ENCODE results near the gene STX18. TPM values are rescaled to one million over a fixed set of nuclear protein-coding genes. Genes with fewer than 3 reads are reported as not detected.

Gene STX18
- total and polyA plus RNA-seq, 2 experiments from 2014 or later, result 15.9 to 18.1 TPM

DNA sequence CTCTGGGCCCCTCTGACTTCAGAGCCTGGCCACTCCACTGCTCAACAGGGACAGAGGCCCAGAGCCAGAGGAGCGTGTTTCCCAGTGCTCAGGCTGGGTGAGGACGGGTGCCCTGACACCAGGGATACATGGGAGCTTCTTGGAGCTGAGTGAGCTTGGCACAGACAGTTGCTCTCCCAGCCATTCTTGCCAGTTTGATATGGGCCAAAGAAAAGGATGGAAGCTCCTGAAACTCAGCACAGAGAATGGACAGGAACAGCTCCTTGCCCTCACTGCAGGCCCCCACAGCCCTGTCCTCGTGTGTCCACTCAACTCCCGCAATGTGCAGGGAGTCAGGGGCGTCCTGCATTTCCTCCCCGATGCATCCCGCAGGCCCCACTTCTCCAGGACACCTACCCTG is 116.2 kb downstream of the STX18 start:
- H3K36me3 ChIP-seq (ENCODE audit: insufficient read depth), result 0 out of 2 replicates have a peak, but pooled peaks cover 4% of the 10 kb centered on the region
- H3K27me3 ChIP-seq (ENCODE audit: insufficient read depth), result no peaks in the 10 kb centered on the region
- peaks cover 28% of the 10 kb centered on the region for H3K27me3 Mint-ChIP-seq (ENCODE audit: insufficient read depth, low read depth, poor library complexity)
- H3K4me3 Mint-ChIP-seq, result no peak overlapping the region
- H3K4me1 ChIP-seq (ENCODE audit: insufficient read depth), result peaks cover 62% of the 10 kb centered on the region
- peaks cover 15% of the 10 kb centered on the region for H3F3A ChIP-seq (replicated peaks; ENCODE audit: low read depth)
- peaks cover 19% of the 10 kb centered on the region for H3K36me3 Mint-ChIP-seq (ENCODE audit: low read depth)
- ATAC-seq, result no peak
- no peaks in the 10 kb centered on the region for H4K20me1 ChIP-seq (replicated peaks; ENCODE audit: insufficient read depth)
- no peak for DNase-seq (ENCODE audit: low spot score)
- H3K9me3 Mint-ChIP-seq, result no peaks in the 10 kb centered on the region
- H3K79me2 ChIP-seq (replicated peaks; ENCODE audit: insufficient read depth), result no peaks in the 10 kb centered on the region
- H3K4me1 Mint-ChIP-seq, result peaks cover 66% of the 10 kb centered on the region
- H3K27ac ChIP-seq (ENCODE audit: low read depth), result no peak overlapping the region
- no peak overlapping the region; the same call in 1 of the 2 replicates for H3K27ac Mint-ChIP-seq
- H3K4me2 ChIP-seq, result no peak overlapping the region
- H3K9me2 ChIP-seq (ENCODE audit: insufficient read depth), result no peaks in the 10 kb centered on the region
- no peak overlapping the region for H2AFZ ChIP-seq
- H3K4me3 ChIP-seq, result no peak overlapping the region
- TF ChIP-seq EZH2phosphoT487 (IDR thresholded peaks at IDR 0.05; ENCODE audit: unreplicated experiment) (no peak), EZH2 (IDR thresholded peaks at IDR 0.05; ENCODE audit: low read depth, unreplicated experiment) (no peak), ZNF331 (CRISPR knock-in tag; IDR thresholded peaks at IDR 0.05; ENCODE audit: low read depth) (no peak), POLR2AphosphoS5 (IDR thresholded peaks at IDR 0.05; ENCODE audit: low read depth) (no peak), ZNF114 (CRISPR knock-in tag; IDR thresholded peaks at IDR 0.05) (no peak), NANOG (IDR thresholded peaks at IDR 0.05; ENCODE audit: borderline replicate concordance) (no peak), CREB1 (CRISPR knock-in tag; IDR thresholded peaks at IDR 0.05; ENCODE audit: low read depth) (no peak), JUNB (IDR thresholded peaks at IDR 0.05; ENCODE audit: unreplicated experiment) (no peak), STAT1 (IDR thresholded peaks at IDR 0.05; ENCODE audit: unreplicated experiment) (no peak)
- TF ChIP-seq, protein P1, sequence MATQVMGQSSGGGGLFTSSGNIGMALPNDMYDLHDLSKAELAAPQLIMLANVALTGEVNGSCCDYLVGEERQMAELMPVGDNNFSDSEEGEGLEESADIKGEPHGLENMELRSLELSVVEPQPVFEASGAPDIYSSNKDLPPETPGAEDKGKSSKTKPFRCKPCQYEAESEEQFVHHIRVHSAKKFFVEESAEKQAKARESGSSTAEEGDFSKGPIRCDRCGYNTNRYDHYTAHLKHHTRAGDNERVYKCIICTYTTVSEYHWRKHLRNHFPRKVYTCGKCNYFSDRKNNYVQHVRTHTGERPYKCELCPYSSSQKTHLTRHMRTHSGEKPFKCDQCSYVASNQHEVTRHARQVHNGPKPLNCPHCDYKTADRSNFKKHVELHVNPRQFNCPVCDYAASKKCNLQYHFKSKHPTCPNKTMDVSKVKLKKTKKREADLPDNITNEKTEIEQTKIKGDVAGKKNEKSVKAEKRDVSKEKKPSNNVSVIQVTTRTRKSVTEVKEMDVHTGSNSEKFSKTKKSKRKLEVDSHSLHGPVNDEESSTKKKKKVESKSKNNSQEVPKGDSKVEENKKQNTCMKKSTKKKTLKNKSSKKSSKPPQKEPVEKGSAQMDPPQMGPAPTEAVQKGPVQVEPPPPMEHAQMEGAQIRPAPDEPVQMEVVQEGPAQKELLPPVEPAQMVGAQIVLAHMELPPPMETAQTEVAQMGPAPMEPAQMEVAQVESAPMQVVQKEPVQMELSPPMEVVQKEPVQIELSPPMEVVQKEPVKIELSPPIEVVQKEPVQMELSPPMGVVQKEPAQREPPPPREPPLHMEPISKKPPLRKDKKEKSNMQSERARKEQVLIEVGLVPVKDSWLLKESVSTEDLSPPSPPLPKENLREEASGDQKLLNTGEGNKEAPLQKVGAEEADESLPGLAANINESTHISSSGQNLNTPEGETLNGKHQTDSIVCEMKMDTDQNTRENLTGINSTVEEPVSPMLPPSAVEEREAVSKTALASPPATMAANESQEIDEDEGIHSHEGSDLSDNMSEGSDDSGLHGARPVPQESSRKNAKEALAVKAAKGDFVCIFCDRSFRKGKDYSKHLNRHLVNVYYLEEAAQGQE (IDR thresholded peaks at IDR 0.05; ENCODE audit: unreplicated experiment), result no peak
- TF ChIP-seq, protein P2, sequence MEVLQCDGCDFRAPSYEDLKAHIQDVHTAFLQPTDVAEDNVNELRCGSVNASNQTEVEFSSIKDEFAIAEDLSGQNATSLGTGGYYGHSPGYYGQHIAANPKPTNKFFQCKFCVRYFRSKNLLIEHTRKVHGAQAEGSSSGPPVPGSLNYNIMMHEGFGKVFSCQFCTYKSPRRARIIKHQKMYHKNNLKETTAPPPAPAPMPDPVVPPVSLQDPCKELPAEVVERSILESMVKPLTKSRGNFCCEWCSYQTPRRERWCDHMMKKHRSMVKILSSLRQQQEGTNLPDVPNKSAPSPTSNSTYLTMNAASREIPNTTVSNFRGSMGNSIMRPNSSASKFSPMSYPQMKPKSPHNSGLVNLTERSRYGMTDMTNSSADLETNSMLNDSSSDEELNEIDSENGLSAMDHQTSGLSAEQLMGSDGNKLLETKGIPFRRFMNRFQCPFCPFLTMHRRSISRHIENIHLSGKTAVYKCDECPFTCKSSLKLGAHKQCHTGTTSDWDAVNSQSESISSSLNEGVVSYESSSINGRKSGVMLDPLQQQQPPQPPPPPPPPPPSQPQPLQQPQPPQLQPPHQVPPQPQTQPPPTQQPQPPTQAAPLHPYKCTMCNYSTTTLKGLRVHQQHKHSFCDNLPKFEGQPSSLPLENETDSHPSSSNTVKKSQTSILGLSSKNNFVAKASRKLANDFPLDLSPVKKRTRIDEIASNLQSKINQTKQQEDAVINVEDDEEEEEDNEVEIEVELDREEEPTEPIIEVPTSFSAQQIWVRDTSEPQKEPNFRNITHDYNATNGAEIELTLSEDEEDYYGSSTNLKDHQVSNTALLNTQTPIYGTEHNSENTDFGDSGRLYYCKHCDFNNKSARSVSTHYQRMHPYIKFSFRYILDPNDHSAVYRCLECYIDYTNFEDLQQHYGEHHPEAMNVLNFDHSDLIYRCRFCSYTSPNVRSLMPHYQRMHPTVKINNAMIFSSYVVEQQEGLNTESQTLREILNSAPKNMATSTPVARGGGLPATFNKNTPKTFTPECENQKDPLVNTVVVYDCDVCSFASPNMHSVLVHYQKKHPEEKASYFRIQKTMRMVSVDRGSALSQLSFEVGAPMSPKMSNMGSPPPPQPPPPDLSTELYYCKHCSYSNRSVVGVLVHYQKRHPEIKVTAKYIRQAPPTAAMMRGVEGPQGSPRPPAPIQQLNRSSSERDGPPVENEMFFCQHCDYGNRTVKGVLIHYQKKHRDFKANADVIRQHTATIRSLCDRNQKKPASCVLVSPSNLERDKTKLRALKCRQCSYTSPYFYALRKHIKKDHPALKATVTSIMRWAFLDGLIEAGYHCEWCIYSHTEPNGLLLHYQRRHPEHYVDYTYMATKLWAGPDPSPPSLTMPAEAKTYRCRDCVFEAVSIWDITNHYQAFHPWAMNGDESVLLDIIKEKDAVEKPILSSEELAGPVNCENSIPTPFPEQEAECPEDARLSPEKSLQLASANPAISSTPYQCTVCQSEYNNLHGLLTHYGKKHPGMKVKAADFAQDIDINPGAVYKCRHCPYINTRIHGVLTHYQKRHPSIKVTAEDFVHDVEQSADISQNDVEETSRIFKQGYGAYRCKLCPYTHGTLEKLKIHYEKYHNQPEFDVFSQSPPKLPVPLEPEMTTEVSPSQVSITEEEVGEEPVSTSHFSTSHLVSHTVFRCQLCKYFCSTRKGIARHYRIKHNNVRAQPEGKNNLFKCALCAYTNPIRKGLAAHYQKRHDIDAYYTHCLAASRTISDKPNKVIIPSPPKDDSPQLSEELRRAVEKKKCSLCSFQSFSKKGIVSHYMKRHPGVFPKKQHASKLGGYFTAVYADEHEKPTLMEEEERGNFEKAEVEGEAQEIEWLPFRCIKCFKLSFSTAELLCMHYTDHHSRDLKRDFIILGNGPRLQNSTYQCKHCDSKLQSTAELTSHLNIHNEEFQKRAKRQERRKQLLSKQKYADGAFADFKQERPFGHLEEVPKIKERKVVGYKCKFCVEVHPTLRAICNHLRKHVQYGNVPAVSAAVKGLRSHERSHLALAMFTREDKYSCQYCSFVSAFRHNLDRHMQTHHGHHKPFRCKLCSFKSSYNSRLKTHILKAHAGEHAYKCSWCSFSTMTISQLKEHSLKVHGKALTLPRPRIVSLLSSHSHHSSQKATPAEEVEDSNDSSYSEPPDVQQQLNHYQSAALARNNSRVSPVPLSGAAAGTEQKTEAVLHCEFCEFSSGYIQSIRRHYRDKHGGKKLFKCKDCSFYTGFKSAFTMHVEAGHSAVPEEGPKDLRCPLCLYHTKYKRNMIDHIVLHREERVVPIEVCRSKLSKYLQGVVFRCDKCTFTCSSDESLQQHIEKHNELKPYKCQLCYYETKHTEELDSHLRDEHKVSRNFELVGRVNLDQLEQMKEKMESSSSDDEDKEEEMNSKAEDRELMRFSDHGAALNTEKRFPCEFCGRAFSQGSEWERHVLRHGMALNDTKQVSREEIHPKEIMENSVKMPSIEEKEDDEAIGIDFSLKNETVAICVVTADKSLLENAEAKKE (CRISPR knock-in tag; IDR thresholded peaks at IDR 0.05), result no peak
- TF ChIP-seq, protein P3, sequence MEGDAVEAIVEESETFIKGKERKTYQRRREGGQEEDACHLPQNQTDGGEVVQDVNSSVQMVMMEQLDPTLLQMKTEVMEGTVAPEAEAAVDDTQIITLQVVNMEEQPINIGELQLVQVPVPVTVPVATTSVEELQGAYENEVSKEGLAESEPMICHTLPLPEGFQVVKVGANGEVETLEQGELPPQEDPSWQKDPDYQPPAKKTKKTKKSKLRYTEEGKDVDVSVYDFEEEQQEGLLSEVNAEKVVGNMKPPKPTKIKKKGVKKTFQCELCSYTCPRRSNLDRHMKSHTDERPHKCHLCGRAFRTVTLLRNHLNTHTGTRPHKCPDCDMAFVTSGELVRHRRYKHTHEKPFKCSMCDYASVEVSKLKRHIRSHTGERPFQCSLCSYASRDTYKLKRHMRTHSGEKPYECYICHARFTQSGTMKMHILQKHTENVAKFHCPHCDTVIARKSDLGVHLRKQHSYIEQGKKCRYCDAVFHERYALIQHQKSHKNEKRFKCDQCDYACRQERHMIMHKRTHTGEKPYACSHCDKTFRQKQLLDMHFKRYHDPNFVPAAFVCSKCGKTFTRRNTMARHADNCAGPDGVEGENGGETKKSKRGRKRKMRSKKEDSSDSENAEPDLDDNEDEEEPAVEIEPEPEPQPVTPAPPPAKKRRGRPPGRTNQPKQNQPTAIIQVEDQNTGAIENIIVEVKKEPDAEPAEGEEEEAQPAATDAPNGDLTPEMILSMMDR (conservative IDR thresholded peaks at IDR 0.05; ENCODE audit: low read depth in 2 of 2), result no peak
- TF ChIP-seq, protein P4, sequence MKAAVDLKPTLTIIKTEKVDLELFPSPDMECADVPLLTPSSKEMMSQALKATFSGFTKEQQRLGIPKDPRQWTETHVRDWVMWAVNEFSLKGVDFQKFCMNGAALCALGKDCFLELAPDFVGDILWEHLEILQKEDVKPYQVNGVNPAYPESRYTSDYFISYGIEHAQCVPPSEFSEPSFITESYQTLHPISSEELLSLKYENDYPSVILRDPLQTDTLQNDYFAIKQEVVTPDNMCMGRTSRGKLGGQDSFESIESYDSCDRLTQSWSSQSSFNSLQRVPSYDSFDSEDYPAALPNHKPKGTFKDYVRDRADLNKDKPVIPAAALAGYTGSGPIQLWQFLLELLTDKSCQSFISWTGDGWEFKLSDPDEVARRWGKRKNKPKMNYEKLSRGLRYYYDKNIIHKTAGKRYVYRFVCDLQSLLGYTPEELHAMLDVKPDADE (IDR thresholded peaks at IDR 0.05), result no peak
